K562 (cell line): ENCODE results near the gene CLTRN. TPM values are rescaled to one million over a fixed set of nuclear protein-coding genes. Genes with fewer than 3 reads are reported as not detected.

Experiments
- ATAC-seq: fragments of 200-7000 bp; cut with Tn5 transposase; 3 replicates; pipeline ENCODE4 v1.9.1; 2020; ENCODE audit warnings: moderate library complexity
- BruUV-seq: library from RNA; stranded (reverse); fragments of 400-500 nt; replicated peaks from 2 replicates; lab custom pipeline; 2021; lab: Mats Ljungman, UMichigan
- CTCF ChIA-PET: fragments of 300-600 bp; formaldehyde crosslinking; extraction: SDS; loops from one replicate; lab custom pipeline; 2021; ENCODE audit warnings: low intra/inter-chr PET ratio; lab: Yijun Ruan, JAX
- POLR2A ChIA-PET: fragments of 300-600, 350-650 bp; sonication (Branson Sonifier 250); formaldehyde crosslinking; extraction: SDS; loops from one replicate; lab custom pipeline; 2021; ENCODE audit warnings: antibody characterized with exemption, inconsistent platforms; lab: Yijun Ruan, JAX
- DNase-seq, 4 experiments: peaks; one replicate each; pipeline versions ENCODE4 v3.0.0 to v3.0.0-alpha.2; 2011 to 2018; ENCODE audit warnings: low spot score in 3 of 4, mixed read lengths in 3 of 4; ENCODE audit errors: extremely low read depth in 1 of 4
- FAIRE-seq: peaks from 2 replicates; lab custom pipeline; 2011; peaks lifted over from hg19 to GRCh38; lab: Jason Lieb, UNC
- H2AFZ ChIP-seq: 2 replicates; pipeline ENCODE4 v1.6.0; 2011; ENCODE audit warnings: low read depth, low read length, control low read depth, inconsistent platforms
- H3K27ac ChIP-seq: fragments of 200-600 bp; 3 replicates; pipeline ENCODE4 v1.8.0; 2011; ENCODE audit warnings: low read depth, mild to moderate bottlenecking, control low read depth, inconsistent platforms, low read length, moderate library complexity, mixed read lengths; ENCODE audit errors: extremely low read depth
- H3K27me3 ChIP-seq, 2 experiments: fragments of 300-600 bp in 1 of 2; 2 replicates in 1 of 2; 3 replicates in 1 of 2; pipeline versions ENCODE4 v1.6.0 to v1.8.0; 2011; ENCODE audit warnings: inconsistent platforms in 2 of 2, low read length in 2 of 2, mild to moderate bottlenecking in 1 of 2, mixed read lengths in 1 of 2, moderate library complexity in 1 of 2; ENCODE audit not compliant: control insufficient read depth in 2 of 2, insufficient read depth in 2 of 2
- H3K36me3 ChIP-seq: fragments of 300-600 bp; 3 replicates; pipeline ENCODE4 v1.8.0; 2011; ENCODE audit warnings: mild to moderate bottlenecking, low read length, inconsistent platforms; ENCODE audit not compliant: control insufficient read depth, insufficient read depth
- H3K4me1 ChIP-seq, 2 experiments: fragments of 200-600 bp in 1 of 2; replicated peaks in 1 of 2; 2 replicates in 1 of 2; 3 replicates in 1 of 2; pipeline versions ENCODE4 v1.5.1 to v1.8.0; 2011; ENCODE audit warnings: inconsistent platforms in 2 of 2, low read length in 2 of 2, mild to moderate bottlenecking in 1 of 2, mixed read lengths in 1 of 2, moderate library complexity in 1 of 2; ENCODE audit not compliant: control insufficient read depth in 2 of 2, insufficient read depth in 2 of 2
- H3K4me2 ChIP-seq: 2 replicates; pipeline ENCODE4 v1.6.1; 2011; ENCODE audit warnings: low read length, control low read depth, inconsistent platforms, mixed read lengths; ENCODE audit not compliant: insufficient read depth
- H3K4me3 ChIP-seq: fragments of 200-600 bp; sonication (generic), shearing (Covaris generic); 2 replicates; pipeline ENCODE4 v1.5.1; 2016; ENCODE audit warnings: control low read depth, inconsistent platforms
- H3K79me2 ChIP-seq: fragments of 200-600 bp; 3 replicates; pipeline ENCODE4 v1.8.0; 2011; ENCODE audit warnings: low read length, inconsistent platforms; ENCODE audit not compliant: control insufficient read depth, insufficient read depth
- H3K9ac ChIP-seq, 2 experiments: 2 replicates each; pipeline versions ENCODE4 v1.6.0 to v1.6.1; 2011; ENCODE audit warnings: low read depth in 2 of 2, low read length in 2 of 2, control low read depth in 1 of 2, inconsistent platforms in 1 of 2, mild to moderate bottlenecking in 1 of 2, mixed read lengths in 1 of 2; ENCODE audit not compliant: insufficient read depth in 1 of 2
- H3K9me1 ChIP-seq: one replicate; pipeline ENCODE4 v1.6.0; 2011; ENCODE audit warnings: inconsistent platforms, mild to moderate bottlenecking, low read length, moderate library complexity; ENCODE audit not compliant: control insufficient read depth, insufficient read depth
- H3K9me3 ChIP-seq: replicated peaks from 2 replicates; pipeline ENCODE4 v1.5.1; 2011; ENCODE audit warnings: low read depth, low read length, inconsistent platforms; ENCODE audit not compliant: control insufficient read depth, insufficient read depth
- H4K20me1 ChIP-seq: replicated peaks from 2 replicates; pipeline ENCODE4 v1.6.1; 2011; ENCODE audit warnings: low read length, inconsistent platforms, mixed read lengths; ENCODE audit not compliant: control insufficient read depth, insufficient read depth
- PHF8 ChIP-seq: fragments of 200-600 bp; sonication (generic); IDR thresholded peaks from 2 replicates; pipeline ENCODE4 v1.6.1; 2012; ENCODE audit warnings: mixed run types, mild to moderate bottlenecking, inconsistent platforms, low read length, moderate library complexity, borderline replicate concordance
- THRAP3 ChIP-seq: fragments of 450-650 bp; IDR thresholded peaks from 2 replicates; pipeline ENCODE4 v1.6.1; 2016; ENCODE audit warnings: mild to moderate bottlenecking, inconsistent platforms, borderline replicate concordance
- WGBS: fragments of 100-300 bp; shearing (Covaris generic); methylation state at CpG from one replicate; pipeline ENCODE4 v1.1.6; 2016; ENCODE audit warnings: low coverage, mixed read lengths; ENCODE audit not compliant: insufficient coverage; ENCODE audit errors: missing lambda C conversion rate; 5-methylcytosine and 5-hydroxymethylcytosine counted together
- in situ Hi-C: fragments of 300-500 bp; cut with MboI; formaldehyde crosslinking; loops from 4 replicates; pipeline ENCODE4 v1.15.0; 2018; ENCODE audit warnings: inconsistent platforms, mixed read lengths
- intact Hi-C: fragments of 100-400 bp; cut with micrococcal nuclease; formaldehyde crosslinking; loops from 2 replicates; pipeline ENCODE4 v1.14.2; 2022
- polyA plus RNA-seq, 8 experiments: library from polyadenylated mRNA; depleted of rRNA in 4 of 8; stranded (reverse) in 5 of 8; unstranded in 3 of 8; fragments of >200 nt; fragmentation: Nextera tagmentation in 2 of 8; fragmentation: Illumina TruSeq in 1 of 8; extraction: Ambion mirVana in 2 of 8; extraction: Trizol in 1 of 8; gene quantifications; 2 replicates each; pipeline versions ENCODE4 v1.2.1 to v1.2.3, GENCODE V29; 2011 to 2014; ENCODE audit warnings: inconsistent platforms in 1 of 8, missing spikeins in 1 of 8
- total RNA-seq, 7 experiments: library from RNA; depleted of rRNA in 6 of 7; stranded (reverse); fragments of >200 nt in 6 of 7; fragmentation: Illumina TruSeq in 2 of 7; extraction: Trizol in 2 of 7; gene quantifications; 2 replicates each; pipeline versions ENCODE4 v1.2.1 to v1.2.3, GENCODE V29; 2011 to 2021; ENCODE audit warnings: low replicate concordance in 1 of 7
- TF ChIP-seq, protein P1 (sequence below): fragments of 450-650 bp; IDR thresholded peaks from 2 replicates; pipeline ENCODE4 v1.6.1; 2016; ENCODE audit warnings: antibody characterized with exemption
- TF ChIP-seq, protein P2 (sequence below): fragments of 450-650 bp; IDR thresholded peaks from 2 replicates; pipeline ENCODE4 v1.6.1; 2016; ENCODE audit warnings: missing biosample characterization, missing genetic modification characterization
- TF ChIP-seq, protein P3 (sequence below): fragments of 250-450 bp; sonication (Bioruptor Pico); IDR thresholded peaks from 2 replicates; pipeline ENCODE4 v1.4.0; 2020; ENCODE audit warnings: mild to moderate bottlenecking, moderate library complexity
- TF ChIP-seq, protein P4 (sequence below), 2 experiments: fragments of 450-650 bp; IDR thresholded peaks; 2 replicates each; pipeline ENCODE4 v1.6.1; 2016

Gene CLTRN
- total and polyA plus RNA-seq, 9 of the 15 experiments (the other 6 are each of a cell fraction or from before 2014, with no cell fraction given): 0.11 to 0.36 (median 0.18) TPM; not detected in 2

DNA sequence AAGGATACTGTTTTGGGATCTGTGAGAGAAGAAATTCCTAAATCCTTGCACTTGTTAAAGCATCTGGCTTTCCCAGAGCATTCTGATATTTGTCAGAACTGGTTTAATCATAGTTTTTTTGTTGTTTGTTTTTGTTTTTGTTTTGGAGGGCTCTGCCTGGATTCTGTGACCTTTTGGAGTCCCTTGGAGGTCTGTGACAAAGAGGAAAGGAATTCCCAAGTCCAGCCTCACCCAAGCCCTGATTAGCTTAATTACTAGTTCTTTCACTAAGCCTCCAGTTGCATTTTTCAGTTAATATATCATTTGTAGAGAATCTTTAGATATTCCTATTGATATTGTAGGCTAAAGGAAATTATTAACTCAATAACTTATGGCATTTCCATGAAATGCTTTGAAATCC lies 64.6 kb downstream of the CLTRN start (continued):
- TF ChIP-seq, protein P1, sequence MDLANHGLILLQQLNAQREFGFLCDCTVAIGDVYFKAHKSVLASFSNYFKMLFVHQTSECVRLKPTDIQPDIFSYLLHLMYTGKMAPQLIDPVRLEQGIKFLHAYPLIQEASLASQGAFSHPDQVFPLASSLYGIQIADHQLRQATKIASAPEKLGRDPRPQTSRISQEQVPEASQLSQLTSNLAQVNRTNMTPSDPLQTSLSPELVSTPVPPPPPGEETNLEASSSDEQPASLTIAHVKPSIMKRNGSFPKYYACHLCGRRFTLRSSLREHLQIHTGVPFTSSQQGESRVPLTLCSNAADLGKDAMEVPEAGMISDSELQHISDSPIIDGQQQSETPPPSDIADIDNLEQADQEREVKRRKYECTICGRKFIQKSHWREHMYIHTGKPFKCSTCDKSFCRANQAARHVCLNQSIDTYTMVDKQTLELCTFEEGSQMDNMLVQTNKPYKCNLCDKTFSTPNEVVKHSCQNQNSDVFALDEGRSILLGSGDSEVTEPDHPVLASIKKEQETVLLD: no peak
- TF ChIP-seq THRAP3 (no peak), PHF8 (no peak)

DNA sequence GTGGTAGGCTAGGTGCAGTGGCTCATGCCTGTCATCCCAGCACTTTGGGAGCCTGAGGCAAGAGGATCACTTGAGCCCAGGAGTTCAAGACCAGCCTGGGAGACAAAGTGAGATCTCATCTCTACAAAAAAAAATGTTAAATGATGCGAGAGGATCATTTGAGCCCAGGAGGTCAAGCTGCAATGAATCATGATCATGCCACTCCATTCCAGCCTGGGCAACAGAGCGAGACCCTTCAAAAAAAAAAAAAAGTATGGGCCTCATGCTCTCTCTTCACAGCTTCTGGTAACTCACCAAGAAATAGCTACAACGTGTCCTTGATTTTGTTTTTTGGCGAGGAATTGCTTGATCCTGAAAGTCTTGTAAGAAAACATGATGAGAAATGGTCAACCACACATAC lies 65.1 kb downstream of the CLTRN start:
- no peak for ATAC-seq

More for the DNA sequence above, 65.1 kb downstream of the CLTRN start:
- no peak overlapping the region for H3K4me3 ChIP-seq
- H3K9me1 ChIP-seq: no peaks in the 10 kb centered on the region
- 0% methylated on average over 3 of the region's 4 CpGs for WGBS
- no peaks in the 10 kb centered on the region for H4K20me1 ChIP-seq
- no TSS peak for BruUV-seq
- no peaks in the 10 kb centered on the region for H3K36me3 ChIP-seq
- H3K9me3 ChIP-seq: no peaks in the 10 kb centered on the region
- no peak for FAIRE-seq
- in situ Hi-C loops: no loop called here
- H3K27me3 ChIP-seq: no peaks in the 10 kb centered on the region
- TF ChIP-seq, protein P2, sequence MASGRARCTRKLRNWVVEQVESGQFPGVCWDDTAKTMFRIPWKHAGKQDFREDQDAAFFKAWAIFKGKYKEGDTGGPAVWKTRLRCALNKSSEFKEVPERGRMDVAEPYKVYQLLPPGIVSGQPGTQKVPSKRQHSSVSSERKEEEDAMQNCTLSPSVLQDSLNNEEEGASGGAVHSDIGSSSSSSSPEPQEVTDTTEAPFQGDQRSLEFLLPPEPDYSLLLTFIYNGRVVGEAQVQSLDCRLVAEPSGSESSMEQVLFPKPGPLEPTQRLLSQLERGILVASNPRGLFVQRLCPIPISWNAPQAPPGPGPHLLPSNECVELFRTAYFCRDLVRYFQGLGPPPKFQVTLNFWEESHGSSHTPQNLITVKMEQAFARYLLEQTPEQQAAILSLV (tag): no peak
- TF ChIP-seq, protein P3, sequence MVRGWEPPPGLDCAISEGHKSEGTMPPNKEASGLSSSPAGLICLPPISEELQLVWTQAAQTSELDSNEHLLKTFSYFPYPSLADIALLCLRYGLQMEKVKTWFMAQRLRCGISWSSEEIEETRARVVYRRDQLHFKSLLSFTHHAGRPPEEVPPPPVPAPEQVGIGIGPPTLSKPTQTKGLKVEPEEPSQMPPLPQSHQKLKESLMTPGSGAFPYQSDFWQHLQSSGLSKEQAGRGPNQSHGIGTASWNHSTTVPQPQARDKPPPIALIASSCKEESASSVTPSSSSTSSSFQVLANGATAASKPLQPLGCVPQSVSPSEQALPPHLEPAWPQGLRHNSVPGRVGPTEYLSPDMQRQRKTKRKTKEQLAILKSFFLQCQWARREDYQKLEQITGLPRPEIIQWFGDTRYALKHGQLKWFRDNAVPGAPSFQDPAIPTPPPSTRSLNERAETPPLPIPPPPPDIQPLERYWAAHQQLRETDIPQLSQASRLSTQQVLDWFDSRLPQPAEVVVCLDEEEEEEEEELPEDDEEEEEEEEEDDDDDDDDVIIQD: no peak
- TF ChIP-seq, protein P4, sequence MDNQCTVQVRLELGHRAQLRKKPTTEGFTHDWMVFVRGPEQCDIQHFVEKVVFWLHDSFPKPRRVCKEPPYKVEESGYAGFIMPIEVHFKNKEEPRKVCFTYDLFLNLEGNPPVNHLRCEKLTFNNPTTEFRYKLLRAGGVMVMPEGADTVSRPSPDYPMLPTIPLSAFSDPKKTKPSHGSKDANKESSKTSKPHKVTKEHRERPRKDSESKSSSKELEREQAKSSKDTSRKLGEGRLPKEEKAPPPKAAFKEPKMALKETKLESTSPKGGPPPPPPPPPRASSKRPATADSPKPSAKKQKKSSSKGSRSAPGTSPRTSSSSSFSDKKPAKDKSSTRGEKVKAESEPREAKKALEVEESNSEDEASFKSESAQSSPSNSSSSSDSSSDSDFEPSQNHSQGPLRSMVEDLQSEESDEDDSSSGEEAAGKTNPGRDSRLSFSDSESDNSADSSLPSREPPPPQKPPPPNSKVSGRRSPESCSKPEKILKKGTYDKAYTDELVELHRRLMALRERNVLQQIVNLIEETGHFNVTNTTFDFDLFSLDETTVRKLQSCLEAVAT (IDR thresholded peaks at IDR 0.05): no peak
- TF ChIP-seq, all 486 proteins: peak for 0
- ChIA-PET POLR2A (no interaction called here), CTCF (no interaction called here)
- no peak overlapping the region for H3K4me2 ChIP-seq
- H3K9ac ChIP-seq: no peak overlapping the region
- intact Hi-C loops: no loop called here
- no peaks in the 10 kb centered on the region for H3K79me2 ChIP-seq
- no peak for DNase-seq
- no peak overlapping the region for H3K27ac ChIP-seq
- H2AFZ ChIP-seq: no peak overlapping the region
- no peaks in the 10 kb centered on the region for H3K4me1 ChIP-seq
